Limb (tissue), 2 donors: ENCODE results near the gene NCR1.
"Not testable (repeated sequence)": the region's sequence is repeated elsewhere in the genome, so short reads cannot be mapped to it uniquely, and the experiment has no call there.

Source experiments
- DNase-seq, 2 donors: peaks; one replicate each; pipeline ENCODE4 v3.0.0-alpha.2; 2016; ENCODE audit errors: extremely low spot score in 2 of 2

Gene NCR1

GRCh38 chr19:54907899-54908298 lies 2.0 kb downstream of the NCR1 start:
- not testable (repeated sequence) for DNase-seq

GRCh38 chr19:54916822-54917221 lies 10.9 kb downstream of the NCR1 start:
- DNase-seq, result no peak

GRCh38 chr19:54918499-54918898 lies 12.6 kb downstream of the NCR1 start:
- DNase-seq, result no peak

GRCh38 chr19:54919646-54920563 lies 14.0 kb downstream of the NCR1 start:
- DNase-seq, result peak in 1 of 2 donors; percentile 29

GRCh38 chr19:54921082-54921481 lies 15.1 kb downstream of the NCR1 start:
- DNase-seq, result no peak

- DNase-seq, result no peak
Measured at GRCh38 chr19:54923276-54923675, 17.3 kb downstream of the NCR1 start.

GRCh38 chr19:54928299-54928698 lies 22.4 kb downstream of the NCR1 start:
- no peak for DNase-seq

GRCh38 chr19:54937926-54938325 lies 32.0 kb downstream of the NCR1 start:
- no peak for DNase-seq

GRCh38 chr19:54938906-54939305 lies 33.0 kb downstream of the NCR1 start:
- no peak for DNase-seq

GRCh38 chr19:54939538-54939937 lies 33.6 kb downstream of the NCR1 start:
- not testable (repeated sequence) for DNase-seq

GRCh38 chr19:54943772-54944361 lies 37.9 kb downstream of the NCR1 start:
- not testable (repeated sequence) for DNase-seq

- no peak for DNase-seq
Measured at GRCh38 chr19:54947381-54947780, 41.4 kb downstream of the NCR1 start, which contains the start of gene NLRP7. Gene NLRP7 (minus strand): TSS chr19:54947530.

GRCh38 chr19:54949412-54949811 lies 43.5 kb downstream of the NCR1 start:
- DNase-seq, result no peak

- not testable (repeated sequence) for DNase-seq
Measured at GRCh38 chr19:54950580-54950979, 44.6 kb downstream of the NCR1 start.

- DNase-seq, result no peak
Measured at GRCh38 chr19:54952591-54953344, 46.8 kb downstream of the NCR1 start.

- not testable (repeated sequence) for DNase-seq
Measured at GRCh38 chr19:54953345-54953713, 47.4 kb downstream of the NCR1 start.

GRCh38 chr19:54955376-54955775 lies 49.4 kb downstream of the NCR1 start:
- DNase-seq, result no peak

- no peak for DNase-seq
Measured at GRCh38 chr19:54959840-54960239, 53.9 kb downstream of the NCR1 start.
